Neural crest cell (in vitro differentiated cells): ENCODE results near the gene KLF2. TPM values are rescaled to one million over a fixed set of nuclear protein-coding genes. Genes with fewer than 3 reads are reported as not detected.

Source experiments
- DNase-seq: peaks from one replicate; pipeline ENCODE4 v3.0.0; 2021; ENCODE audit warnings: low read depth, mixed read lengths, low spot score
- H3K27ac Mint-ChIP-seq: one replicate; pipeline ENCODE4 v1.8.0; 2021; ENCODE audit warnings: mild to moderate bottlenecking, mixed read lengths; ENCODE audit not compliant: unreplicated experiment
- H3K27me3 Mint-ChIP-seq: 2 replicates; pipeline ENCODE4 v1.8.0; 2021; ENCODE audit warnings: low read depth, mild to moderate bottlenecking, mixed read lengths
- H3K36me3 Mint-ChIP-seq: 2 replicates; pipeline ENCODE4 v1.8.0; 2021; ENCODE audit warnings: low read depth, mild to moderate bottlenecking, mixed read lengths
- H3K4me1 Mint-ChIP-seq: 2 replicates; pipeline ENCODE4 v1.8.0; 2021; ENCODE audit warnings: mixed read lengths
- H3K4me3 Mint-ChIP-seq: one replicate; pipeline ENCODE4 v1.8.0; 2021; ENCODE audit warnings: mild to moderate bottlenecking, mixed read lengths
- H3K9me3 Mint-ChIP-seq: 2 replicates; pipeline ENCODE4 v1.8.0; 2021; ENCODE audit warnings: mixed read lengths
- CTCF ChIP-seq: fragments of 200-600 bp; sonication (generic); conservative IDR thresholded peaks from 2 replicates; pipeline ENCODE4 v1.5.0; 2021; ENCODE audit warnings: antibody characterized with exemption, mild to moderate bottlenecking
- total RNA-seq: library from RNA; stranded (reverse); gene quantifications from 2 replicates; pipeline ENCODE4 v1.2.1, GENCODE V29; 2021

The KLF2 gene
- total RNA-seq, 1 donor from 2014 or later: 0.54 TPM

- Mint-ChIP-seq H3K27me3 (peaks cover 74% of the 10 kb centered on the region), H3K36me3 (no peaks in the 10 kb centered on the region), H3K4me1 (no peaks in the 10 kb centered on the region), H3K4me3 (no peak overlapping the region), H3K9me3 (no peaks in the 10 kb centered on the region), H3K27ac (no peak overlapping the region)
- TF ChIP-seq CTCF: no peak
- DNase-seq: no peak
Observed at GRCh38 chr19:16327911-16328823, 3.5 kb downstream of the KLF2 start.

- H3K9me3 Mint-ChIP-seq: no peaks in the 10 kb centered on the region
- no peak overlapping the region for H3K4me3 Mint-ChIP-seq
- DNase-seq: no peak
- no peaks in the 10 kb centered on the region for H3K4me1 Mint-ChIP-seq
- H3K36me3 Mint-ChIP-seq: no peaks in the 10 kb centered on the region
- TF ChIP-seq CTCF: no peak
- H3K27ac Mint-ChIP-seq: no peak overlapping the region
- peaks cover 71% of the 10 kb centered on the region for H3K27me3 Mint-ChIP-seq
Observed at GRCh38 chr19:16328824-16329482, 4.3 kb downstream of the KLF2 start.

GRCh38 chr19:16330368-16330801, 5.8 kb downstream of the KLF2 start:
- TF ChIP-seq CTCF: no peak
- Mint-ChIP-seq H3K9me3 (no peaks in the 10 kb centered on the region), H3K27ac (peak overlapping the region; percentile 81), H3K27me3 (peaks cover 74% of the 10 kb centered on the region), H3K4me3 (no peak overlapping the region), H3K4me1 (no peaks in the 10 kb centered on the region), H3K36me3 (no peaks in the 10 kb centered on the region)
- DNase-seq: no peak

- no peaks in the 10 kb centered on the region for H3K36me3 Mint-ChIP-seq
- peaks cover 69% of the 10 kb centered on the region for H3K27me3 Mint-ChIP-seq
- H3K27ac Mint-ChIP-seq: no peak overlapping the region
- TF ChIP-seq CTCF: no peak
- no peaks in the 10 kb centered on the region for H3K4me1 Mint-ChIP-seq
- H3K9me3 Mint-ChIP-seq: no peaks in the 10 kb centered on the region
- no peak for DNase-seq
- no peak overlapping the region for H3K4me3 Mint-ChIP-seq
Observed at GRCh38 chr19:16330806-16331690, 6.4 kb downstream of the KLF2 start.

GRCh38 chr19:16333001-16333586, 8.5 kb downstream of the KLF2 start:
- Mint-ChIP-seq H3K27me3 (peaks cover 50% of the 10 kb centered on the region), H3K27ac (no peak overlapping the region), H3K4me1 (no peaks in the 10 kb centered on the region), H3K9me3 (no peaks in the 10 kb centered on the region), H3K36me3 (no peaks in the 10 kb centered on the region), H3K4me3 (no peak overlapping the region)
- no peak for TF ChIP-seq CTCF
- no peak for DNase-seq
